ENCODE results near the gene PCDHGB2.
"Not testable (repeated sequence)": the region's sequence is repeated elsewhere in the genome, so short reads cannot be mapped to it uniquely, and the experiment has no call there.

PCDHGB2 gene

GRCh38 chr5:141387557-141388311 lies 27.9 kb downstream of the PCDHGB2 start, which contains the start of gene PCDHGB4:
PCDHGB4 (plus strand) TSS chr5:141387698; CDS start chr5:141387885, 187 bp downstream.
- peak; percentile 28 for DNase-seq

- no peak for DNase-seq
Measured at GRCh38 chr5:141388661-141389060, 28.9 kb downstream of the PCDHGB2 start.

- no peak for DNase-seq
Measured at GRCh38 chr5:141389153-141390042, 29.6 kb downstream of the PCDHGB2 start.

- no peak for DNase-seq
Measured at GRCh38 chr5:141392429-141393198, 32.8 kb downstream of the PCDHGB2 start, which contains the start of gene PCDHGA8. PCDHGA8 (plus strand) TSS chr5:141392633; CDS start chr5:141392814, 181 bp downstream.

- no peak for DNase-seq
Measured at GRCh38 chr5:141393267-141393666, 33.5 kb downstream of the PCDHGB2 start.

- DNase-seq = not testable (repeated sequence)
Measured at GRCh38 chr5:141394401-141395187, 34.8 kb downstream of the PCDHGB2 start.

GRCh38 chr5:141397756-141398551 lies 38.2 kb downstream of the PCDHGB2 start, which contains the start of gene PCDHGB5:
PCDHGB5 (plus strand) TSS chr5:141397947; CDS start chr5:141398128, 181 bp downstream.
- peak; percentile 49 for DNase-seq

- DNase-seq = no peak
Measured at GRCh38 chr5:141398608-141399007, 38.8 kb downstream of the PCDHGB2 start.

GRCh38 chr5:141399555-141400258 lies 39.9 kb downstream of the PCDHGB2 start:
- DNase-seq = no peak

GRCh38 chr5:141402553-141403243 lies 42.9 kb downstream of the PCDHGB2 start, which contains the start of gene PCDHGA9:
PCDHGA9 (plus strand) TSS chr5:141402778; CDS start chr5:141402953, 175 bp downstream.
- no peak for DNase-seq

- no peak for DNase-seq
Measured at GRCh38 chr5:141403387-141403786, 43.6 kb downstream of the PCDHGB2 start.

GRCh38 chr5:141407790-141408505 lies 48.2 kb downstream of the PCDHGB2 start, which contains the start of gene PCDHGB6:
PCDHGB6 (plus strand) TSS chr5:141408021; CDS start chr5:141408203, 182 bp downstream.
- peak; percentile 47 for DNase-seq

- DNase-seq = no peak
Measured at GRCh38 chr5:141409598-141410306, 50.0 kb downstream of the PCDHGB2 start.

- DNase-seq = no peak
Measured at GRCh38 chr5:141411575-141411974, 51.8 kb downstream of the PCDHGB2 start.

All from CD4-positive, alpha-beta T cell treated with Interleukin-21 for 1 hour (primary cell).